KOPT-K1 (cell line): ENCODE measurements around the gene GRIP1.

ENCODE experiments used
- H3K27ac ChIP-seq: fragments of 200-600 bp; sonication (generic); 2 replicates; pipeline ENCODE4 v1.5.1; 2016; ENCODE audit warnings: antibody characterized with exemption, mild to moderate bottlenecking, low read depth, low read length; ENCODE audit not compliant: poor library complexity, severe bottlenecking
- H3K36me3 ChIP-seq: fragments of 200-600 bp; sonication (generic); 2 replicates; pipeline ENCODE4 v1.5.1; 2017; ENCODE audit warnings: antibody characterized with exemption, mild to moderate bottlenecking, low read length, moderate library complexity; ENCODE audit not compliant: insufficient read depth
- H3K9me3 ChIP-seq: fragments of 200-600 bp; sonication (generic); 2 replicates; pipeline ENCODE4 v1.5.1; 2017; ENCODE audit warnings: antibody characterized with exemption, low read length, mild to moderate bottlenecking; ENCODE audit not compliant: insufficient read depth, poor library complexity, severe bottlenecking

Gene GRIP1

DNA sequence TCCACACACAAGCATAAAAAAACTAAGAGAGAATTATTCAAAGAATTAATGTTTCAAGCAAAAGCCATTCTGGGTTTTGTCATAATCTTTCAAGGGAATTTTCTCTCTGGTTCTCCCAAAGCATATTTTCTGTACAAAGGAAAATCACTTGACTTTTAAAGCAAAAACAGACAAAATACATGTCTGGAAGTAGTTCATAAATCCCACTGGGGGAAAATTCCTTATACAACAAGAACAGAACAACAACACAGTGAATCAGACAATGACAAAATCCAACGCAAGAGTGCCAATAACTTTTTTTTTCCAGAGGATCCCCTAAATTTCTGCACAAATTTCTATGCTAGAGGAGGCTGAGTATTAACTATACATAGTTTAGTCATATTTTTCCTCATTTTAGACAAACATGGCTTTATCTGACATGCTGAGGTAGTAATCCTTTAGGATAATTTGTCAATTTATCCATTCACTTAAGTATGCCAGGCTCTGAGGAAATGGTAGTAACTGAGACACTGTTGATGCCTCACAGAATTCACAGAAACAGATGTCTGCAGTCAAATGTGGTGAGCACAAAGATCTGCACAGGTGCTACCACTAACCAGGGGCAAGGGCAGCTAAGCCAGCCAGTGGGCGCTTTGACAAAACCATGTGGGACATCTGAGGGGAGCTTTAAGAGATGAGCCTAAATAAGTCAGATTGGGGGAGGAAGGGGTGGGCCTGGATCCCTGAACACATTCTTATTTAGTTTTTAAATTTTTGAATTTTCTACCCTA, 38.0 kb downstream of the GRIP1 start:
- H3K36me3 ChIP-seq, result no peaks in the 10 kb centered on the region
- no peak overlapping the region for H3K27ac ChIP-seq
- H3K9me3 ChIP-seq, result no peaks in the 10 kb centered on the region

DNA sequence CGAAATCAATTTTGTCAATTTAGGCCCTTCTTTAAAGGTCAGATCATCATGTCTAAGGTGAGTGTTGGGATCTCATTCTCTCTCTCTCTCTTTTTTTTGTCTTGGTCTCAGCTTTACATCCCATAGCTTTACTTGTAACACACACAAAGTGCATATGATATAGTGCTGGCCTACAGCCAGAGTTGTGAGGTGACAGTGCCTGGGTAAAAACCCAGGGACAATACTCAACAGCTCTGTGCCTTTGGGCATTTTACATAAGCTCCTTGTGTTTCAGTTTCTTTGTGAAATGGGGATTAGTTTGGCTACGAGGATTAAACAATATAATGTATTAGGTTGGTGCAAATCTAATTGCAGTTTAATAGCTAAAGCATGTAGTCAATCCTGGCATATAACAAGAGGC, 40.2 kb downstream of the GRIP1 start:
- Histone ChIP-seq H3K27ac (no peak overlapping the region), H3K9me3 (no peaks in the 10 kb centered on the region), H3K36me3 (no peaks in the 10 kb centered on the region)

DNA sequence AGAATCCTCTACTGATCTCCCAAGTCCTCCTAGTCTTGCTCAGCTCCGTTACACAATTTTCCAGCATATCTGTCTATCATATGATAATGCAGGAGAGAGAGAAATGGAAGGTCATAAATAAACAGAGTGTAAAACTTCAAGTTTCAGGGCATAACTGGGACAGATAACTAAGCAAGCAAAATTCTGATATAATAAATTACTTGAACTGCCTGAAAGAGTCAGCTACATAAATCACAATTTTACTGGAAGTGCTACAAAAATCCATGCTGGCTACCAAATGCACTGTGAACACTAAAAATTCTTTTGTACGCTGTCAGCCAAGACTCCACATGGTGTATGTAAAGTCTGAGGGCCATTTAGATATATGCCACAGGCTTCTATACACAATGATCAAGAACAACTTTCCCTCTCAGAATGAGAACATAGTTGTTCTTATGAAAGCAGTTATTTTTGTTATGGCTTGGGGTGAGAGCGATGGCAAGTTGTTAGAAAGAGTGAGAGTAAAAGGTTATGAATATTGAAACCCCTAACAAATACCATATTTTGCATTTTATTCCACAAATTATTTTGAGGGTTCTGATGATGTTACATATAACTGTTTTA, 41.1 kb downstream of the GRIP1 start:
- Histone ChIP-seq H3K27ac (no peak overlapping the region), H3K36me3 (no peaks in the 10 kb centered on the region), H3K9me3 (no peaks in the 10 kb centered on the region)

DNA sequence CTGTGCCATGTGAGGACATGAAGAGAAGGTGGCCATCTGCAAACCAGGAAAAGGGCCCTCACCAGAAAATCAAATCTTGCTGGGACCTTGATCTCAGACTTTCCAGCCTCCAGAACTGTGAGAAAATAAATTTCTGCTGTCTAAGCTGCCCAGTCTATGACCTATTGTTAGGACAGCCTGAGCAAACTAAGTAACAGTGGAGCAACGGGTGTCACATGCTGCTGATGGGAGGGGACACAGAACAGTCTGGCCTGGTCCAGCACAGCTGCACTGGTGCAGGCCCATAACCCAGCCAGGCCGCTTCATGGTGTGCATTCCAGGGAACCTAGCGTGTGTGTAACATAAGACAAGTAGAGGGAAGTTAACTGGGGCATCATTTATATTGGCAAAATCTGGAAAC, 42.1 kb downstream of the GRIP1 start:
- H3K27ac ChIP-seq, result no peak overlapping the region
- no peaks in the 10 kb centered on the region for H3K36me3 ChIP-seq
- H3K9me3 ChIP-seq, result no peaks in the 10 kb centered on the region

DNA sequence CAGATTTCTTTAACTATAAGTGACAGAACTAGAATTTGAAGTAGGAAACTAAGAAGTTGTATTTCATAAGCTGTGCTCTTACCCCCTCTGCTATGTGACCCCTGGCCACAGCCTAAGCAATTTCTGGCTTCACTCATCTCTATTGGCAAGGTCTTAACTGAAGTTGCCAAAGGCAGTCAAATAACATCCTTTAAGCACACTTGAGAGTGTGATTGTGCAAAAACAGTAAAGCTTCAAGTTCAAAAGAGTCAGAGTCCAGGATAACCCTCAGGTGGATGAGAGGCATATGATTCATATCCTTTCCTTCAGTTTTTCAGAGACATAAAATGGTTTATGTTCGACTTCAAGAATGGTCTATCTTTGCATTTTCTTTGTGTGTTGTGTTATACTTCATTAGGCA, 45.2 kb downstream of the GRIP1 start:
- Histone ChIP-seq H3K36me3 (no peaks in the 10 kb centered on the region), H3K9me3 (no peaks in the 10 kb centered on the region), H3K27ac (no peak overlapping the region)

DNA sequence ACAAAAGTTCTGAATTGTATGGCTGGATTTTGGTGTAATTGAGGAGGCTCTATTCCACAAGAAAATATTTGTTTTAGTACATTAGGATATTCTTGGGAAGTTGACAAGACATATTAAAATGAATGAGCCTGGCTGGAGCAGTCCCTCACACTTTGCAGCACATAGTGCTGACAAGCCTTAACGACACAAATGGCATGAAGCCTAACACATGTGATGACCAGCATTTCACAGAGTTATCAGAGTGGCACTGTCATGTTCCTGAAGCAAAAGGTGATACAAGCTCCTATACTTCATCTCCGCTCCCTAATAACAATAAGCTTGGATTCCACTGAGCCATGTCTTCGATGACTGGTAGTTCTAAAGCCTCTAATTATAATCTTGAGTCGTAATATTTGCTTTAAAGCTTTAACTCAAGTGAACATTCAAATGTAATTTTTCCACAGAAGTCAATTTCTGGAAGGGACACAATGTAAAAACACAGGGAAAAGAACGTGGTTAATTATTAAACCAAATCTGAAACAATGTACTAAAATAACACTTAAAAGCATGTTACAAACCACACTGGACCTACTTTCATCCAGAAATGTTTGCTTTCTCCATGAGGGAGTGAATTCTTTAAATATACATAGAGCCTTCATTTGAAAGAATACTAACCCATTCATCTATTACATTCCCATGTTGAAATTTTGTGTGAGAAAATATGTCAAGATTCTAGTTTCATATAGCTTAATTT, 49.6 kb downstream of the GRIP1 start:
- Histone ChIP-seq H3K36me3 (no peaks in the 10 kb centered on the region), H3K27ac (no peak overlapping the region), H3K9me3 (no peaks in the 10 kb centered on the region)

DNA sequence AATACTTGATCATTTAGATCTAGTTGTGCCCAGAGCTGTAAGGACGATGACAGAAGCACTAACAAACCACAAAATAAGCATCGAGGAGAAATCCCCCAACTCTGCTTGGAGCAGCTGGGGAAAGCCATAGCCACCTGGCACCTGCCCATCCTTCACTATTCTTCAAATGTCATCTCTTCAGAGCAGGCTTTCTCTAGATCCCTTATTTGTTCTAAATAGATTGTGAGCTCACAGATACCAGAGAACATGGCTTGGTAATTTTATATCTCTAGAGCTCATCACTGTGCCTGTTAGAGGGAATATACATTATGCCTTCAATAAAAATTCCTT, 50.9 kb downstream of the GRIP1 start:
- H3K9me3 ChIP-seq, result no peaks in the 10 kb centered on the region
- no peak overlapping the region for H3K27ac ChIP-seq
- H3K36me3 ChIP-seq, result no peaks in the 10 kb centered on the region

DNA sequence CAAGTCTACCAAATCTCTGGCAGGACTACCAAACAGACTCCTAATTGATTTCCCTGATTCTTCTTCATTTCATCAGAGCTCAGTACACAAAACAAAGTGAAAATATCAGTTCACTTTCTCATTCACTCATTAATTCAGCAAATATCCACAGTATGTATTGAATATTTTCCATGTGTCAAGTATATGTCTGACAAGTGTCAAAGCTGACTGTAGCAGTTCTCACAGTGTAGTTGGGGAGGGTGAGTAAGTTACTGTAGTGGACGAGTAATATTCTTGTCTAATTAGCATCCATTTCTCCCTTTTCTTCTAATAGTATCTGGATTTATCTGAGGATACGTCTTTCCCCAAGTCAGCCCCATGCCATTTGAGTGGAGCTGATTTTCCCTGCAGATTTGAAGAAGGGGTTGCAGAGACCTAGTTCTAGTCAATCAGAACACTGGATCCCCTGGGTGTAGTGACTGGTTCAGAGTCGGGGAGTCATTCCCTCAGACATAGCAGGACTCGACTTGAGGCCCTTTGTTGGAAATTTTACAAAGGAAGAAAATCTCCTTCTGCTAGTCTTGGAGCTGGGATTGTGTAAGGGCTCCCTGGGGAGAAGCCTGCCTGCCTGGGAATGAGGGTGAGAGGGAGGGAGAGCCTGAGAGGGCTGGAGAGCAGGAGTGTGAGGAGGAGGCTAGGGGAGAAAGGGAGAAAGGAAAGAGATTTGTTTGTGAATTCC, 51.4 kb downstream of the GRIP1 start:
- Histone ChIP-seq H3K27ac (no peak overlapping the region), H3K9me3 (no peaks in the 10 kb centered on the region)

DNA sequence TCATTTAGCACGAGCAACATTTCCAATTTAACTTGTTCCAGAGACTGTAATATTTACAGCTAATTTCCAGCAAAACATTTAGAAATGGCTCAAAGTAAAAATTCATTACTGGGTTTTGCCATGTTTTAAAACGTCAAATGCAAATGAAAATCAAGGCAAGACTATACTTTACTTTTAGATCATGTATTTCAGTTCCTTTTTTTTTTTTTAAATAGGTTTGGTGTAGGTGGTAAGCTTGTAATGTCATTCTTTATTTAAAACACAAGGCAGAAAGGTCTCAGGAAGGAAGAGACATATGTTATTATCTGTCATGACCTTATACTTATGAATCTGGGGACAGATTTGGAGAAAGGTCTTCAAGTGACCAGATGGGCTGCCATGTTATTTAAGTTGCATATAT, 54.1 kb downstream of the GRIP1 start:
- H3K36me3 ChIP-seq, result no peaks in the 10 kb centered on the region
- no peaks in the 10 kb centered on the region for H3K9me3 ChIP-seq
- no peak overlapping the region for H3K27ac ChIP-seq

More for the DNA sequence above, 51.4 kb downstream of the GRIP1 start:
- H3K36me3 ChIP-seq, result no peaks in the 10 kb centered on the region

DNA sequence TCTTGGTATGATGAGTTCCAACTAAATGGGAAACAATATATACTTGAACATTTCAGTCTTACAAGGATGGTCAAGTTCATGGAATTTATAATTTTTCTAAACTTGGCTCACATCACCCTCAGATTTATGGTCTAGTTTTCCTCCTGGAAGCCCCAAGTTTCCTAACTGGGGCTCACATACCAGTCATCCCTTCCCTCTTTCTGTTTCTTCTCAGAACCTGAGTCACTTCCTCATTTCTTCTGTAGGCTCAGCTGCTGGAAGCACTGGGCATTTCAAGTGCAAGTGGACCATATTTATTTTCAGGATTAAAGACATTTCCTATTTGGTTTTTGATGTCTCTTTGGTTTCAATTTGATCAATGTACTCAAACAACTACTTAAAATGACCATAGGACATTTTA, 55.4 kb downstream of the GRIP1 start:
- no peaks in the 10 kb centered on the region for H3K9me3 ChIP-seq
- no peak overlapping the region for H3K27ac ChIP-seq
- H3K36me3 ChIP-seq, result no peaks in the 10 kb centered on the region

DNA sequence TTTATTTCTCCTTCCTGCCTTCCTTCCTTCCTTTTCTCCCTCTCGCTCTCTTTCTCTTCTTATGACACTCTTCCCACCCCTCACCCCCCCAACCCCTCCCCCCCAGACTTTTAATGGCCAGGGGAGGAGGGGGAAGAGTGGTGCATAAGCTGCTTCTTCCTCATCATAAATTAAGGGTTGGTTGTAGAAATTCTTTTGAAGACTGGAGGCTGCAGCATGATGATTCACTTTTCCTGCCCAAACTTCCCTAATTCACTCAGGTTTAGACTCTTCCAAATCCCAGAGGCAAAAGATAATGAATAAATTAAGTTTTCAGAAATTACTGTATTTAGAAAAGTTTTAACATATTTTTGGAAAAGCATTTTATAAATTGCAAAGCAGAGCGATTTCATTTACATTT, 58.2 kb downstream of the GRIP1 start:
- no peak overlapping the region for H3K27ac ChIP-seq
- H3K9me3 ChIP-seq, result no peaks in the 10 kb centered on the region
- H3K36me3 ChIP-seq, result no peaks in the 10 kb centered on the region

DNA sequence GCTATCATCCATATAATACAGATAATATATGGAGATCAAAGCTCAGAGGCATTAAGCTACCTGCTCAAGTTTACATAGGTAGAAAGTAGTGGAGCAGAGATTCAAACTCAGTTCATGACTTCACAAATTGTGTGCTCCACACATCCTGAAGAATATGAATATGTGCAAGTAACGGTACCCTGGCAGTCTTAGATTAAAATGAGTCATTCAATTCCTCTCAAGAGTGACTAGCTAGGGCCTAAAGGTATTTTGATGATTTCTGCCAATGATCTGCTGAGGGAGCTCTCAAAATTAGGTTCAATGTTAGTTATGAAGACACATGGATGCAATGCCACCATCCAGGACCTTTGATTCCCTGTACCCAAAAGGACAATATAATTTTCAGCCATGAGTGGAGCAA, 58.9 kb downstream of the GRIP1 start:
- Histone ChIP-seq H3K36me3 (no peaks in the 10 kb centered on the region), H3K9me3 (no peaks in the 10 kb centered on the region), H3K27ac (no peak overlapping the region)

DNA sequence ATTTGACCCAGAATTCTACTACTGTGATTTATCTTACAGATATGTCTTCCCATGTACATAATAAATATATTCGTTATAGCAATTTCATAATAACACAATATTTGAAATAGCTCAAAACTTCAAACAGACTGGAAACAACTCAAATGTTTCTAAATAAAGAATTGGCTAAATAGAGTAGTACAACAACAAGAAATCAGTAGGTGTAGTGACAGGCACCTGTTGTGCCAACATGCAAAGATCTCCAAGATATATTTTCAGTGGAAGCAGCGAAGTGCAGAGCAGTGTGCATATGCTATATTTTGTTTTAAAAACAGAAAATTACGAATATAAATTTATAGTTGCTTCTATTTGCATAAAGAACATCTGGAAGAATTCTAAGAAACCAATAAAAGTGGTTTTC, 60.9 kb downstream of the GRIP1 start:
- no peaks in the 10 kb centered on the region for H3K36me3 ChIP-seq
- no peaks in the 10 kb centered on the region for H3K9me3 ChIP-seq
- no peak overlapping the region for H3K27ac ChIP-seq

DNA sequence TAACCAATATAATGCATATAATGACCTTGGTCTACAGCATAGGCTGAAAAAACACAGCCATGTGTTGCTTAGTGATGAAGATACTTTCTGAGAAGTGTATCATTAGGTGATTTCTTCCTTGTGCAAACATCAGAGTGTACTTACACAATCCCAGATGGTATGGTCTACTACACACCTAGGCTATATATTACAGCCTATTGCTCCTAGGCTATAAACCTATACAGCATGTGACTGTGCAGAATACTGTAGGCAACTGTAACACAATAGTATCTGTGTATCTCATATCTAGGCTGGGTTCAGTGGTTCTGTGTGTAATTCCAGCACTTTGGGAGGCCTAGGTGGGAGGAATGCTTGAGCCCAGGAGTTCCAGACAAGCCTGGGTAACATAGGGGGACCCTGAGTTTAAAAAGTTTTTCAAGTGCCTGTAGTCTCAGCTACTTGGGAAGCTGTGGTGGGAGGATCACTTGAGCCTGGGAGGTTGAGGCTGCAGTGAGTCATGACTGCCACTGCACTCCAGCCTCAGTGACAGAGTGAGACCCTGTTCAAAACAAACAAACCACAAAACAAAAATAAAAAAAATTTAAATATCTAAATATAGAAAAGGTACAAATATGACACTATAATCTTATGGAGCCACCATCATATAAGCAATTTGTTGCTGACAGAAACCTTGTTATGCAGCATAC, 66.6 kb downstream of the GRIP1 start:
- Histone ChIP-seq H3K36me3 (no peaks in the 10 kb centered on the region), H3K9me3 (no peaks in the 10 kb centered on the region), H3K27ac (no peak overlapping the region)

DNA sequence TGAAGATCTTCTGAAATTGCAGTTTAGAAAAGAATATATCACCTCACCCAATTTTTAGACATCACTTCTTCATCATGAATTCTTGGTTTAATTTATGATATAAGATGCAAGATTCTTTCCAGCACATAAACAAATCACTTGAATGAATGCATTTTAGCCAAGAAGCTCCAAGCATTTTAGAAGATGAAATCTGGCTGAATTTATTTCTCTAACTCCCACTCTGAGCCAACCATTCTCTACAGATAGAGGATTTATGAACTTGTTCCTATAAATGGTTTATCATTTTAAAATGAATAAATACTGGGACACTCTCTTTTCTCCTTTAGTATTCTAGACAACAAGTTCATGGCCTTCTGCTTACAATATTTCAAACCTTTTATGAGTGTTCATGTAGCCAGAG, 71.7 kb downstream of the GRIP1 start:
- no peaks in the 10 kb centered on the region for H3K36me3 ChIP-seq
- no peak overlapping the region for H3K27ac ChIP-seq
- H3K9me3 ChIP-seq, result no peaks in the 10 kb centered on the region
